HG03103 (cell line): ENCODE data around the gene TK1.
"Not testable (repeated sequence)": the region's sequence is repeated elsewhere in the genome, so short reads cannot be mapped to it uniquely, and the experiment has no call there.

ENCODE experiments used
- ATAC-seq: cut with Tn5 transposase; IDR thresholded peaks from one replicate; pipeline ENCODE4 v1.9.1; 2021; ENCODE audit warnings: low read depth; ENCODE audit not compliant: unreplicated experiment

TK1 gene

GRCh38 chr17:78154903-78155811 is 31.7 kb downstream of the TK1 start:
- peak; percentile 46 for ATAC-seq

GRCh38 chr17:78151514-78152008 is 35.3 kb downstream of the TK1 start:
- ATAC-seq = no peak

GRCh38 chr17:78148286-78149016 is 38.4 kb downstream of the TK1 start:
- ATAC-seq = no peak

GRCh38 chr17:78147315-78147998 is 39.4 kb downstream of the TK1 start:
- ATAC-seq = no peak

- no peak for ATAC-seq
These were observed 40.0 kb downstream of the TK1 start for GRCh38 chr17:78146881-78147280.

GRCh38 chr17:78146471-78146869 is 40.4 kb downstream of the TK1 start:
- no peak for ATAC-seq

GRCh38 chr17:78144736-78145641 is 41.9 kb downstream of the TK1 start:
- no peak for ATAC-seq

- ATAC-seq = no peak
These were observed 42.6 kb downstream of the TK1 start for GRCh38 chr17:78144147-78144719.

GRCh38 chr17:78143214-78144146 is 43.4 kb downstream of the TK1 start:
- ATAC-seq = no peak

GRCh38 chr17:78142119-78142861 is 44.6 kb downstream of the TK1 start:
- ATAC-seq = no peak

GRCh38 chr17:78141437-78142118 is 45.3 kb downstream of the TK1 start:
- no peak for ATAC-seq

GRCh38 chr17:78140169-78141051 is 46.4 kb downstream of the TK1 start:
- ATAC-seq = peak; percentile 68

GRCh38 chr17:78139861-78140168 is 47.0 kb downstream of the TK1 start:
- ATAC-seq = not testable (repeated sequence)

GRCh38 chr17:78138204-78139060 is 48.4 kb downstream of the TK1 start:
- no peak for ATAC-seq

GRCh38 chr17:78137392-78138203 is 49.3 kb downstream of the TK1 start:
- no peak for ATAC-seq
